Osteoblast (primary cell): ENCODE measurements around the gene PHF10. TPM values are rescaled to one million over a fixed set of nuclear protein-coding genes. Genes with fewer than 3 reads are reported as not detected.
A peak's percentile ranks its signal among the peaks of the same experiment; 100 is the strongest.
"Not testable (repeated sequence)": the region's sequence is repeated elsewhere in the genome, so short reads cannot be mapped to it uniquely, and the experiment has no call there.

Source experiments
- DNase-seq: peaks from one replicate; pipeline ENCODE4 v3.0.0; 2011; ENCODE audit warnings: low spot score, mixed read lengths; ENCODE audit not compliant: insufficient read length; ENCODE audit errors: missing footprints
- H2AFZ ChIP-seq: 2 replicates; pipeline ENCODE4 v1.6.0; 2011; ENCODE audit warnings: mild to moderate bottlenecking, low read length
- H3K27ac ChIP-seq: 2 replicates; pipeline ENCODE4 v1.5.1; 2011; ENCODE audit warnings: mild to moderate bottlenecking, low read depth, low read length, moderate library complexity
- H3K27me3 ChIP-seq: 2 replicates; pipeline ENCODE4 v1.6.0; 2012; ENCODE audit warnings: mild to moderate bottlenecking, control low read depth, inconsistent platforms, low read length, moderate library complexity; ENCODE audit not compliant: insufficient read depth
- H3K36me3 ChIP-seq: 2 replicates; pipeline ENCODE4 v1.5.1; 2011; ENCODE audit warnings: mild to moderate bottlenecking, low read length, control low read depth, moderate library complexity; ENCODE audit not compliant: insufficient read depth
- H3K4me1 ChIP-seq: 2 replicates; pipeline ENCODE4 v1.5.1; 2011; ENCODE audit warnings: mild to moderate bottlenecking, low read length, control low read depth, moderate library complexity; ENCODE audit not compliant: insufficient read depth
- H3K4me2 ChIP-seq: 2 replicates; pipeline ENCODE4 v1.6.0; 2011; ENCODE audit warnings: mild to moderate bottlenecking, low read length; ENCODE audit not compliant: insufficient read depth
- H3K4me3 ChIP-seq: fragments of 200-600 bp; sonication (generic); 3 replicates; pipeline ENCODE4 v1.5.1; 2012; ENCODE audit warnings: mild to moderate bottlenecking, low read length, inconsistent platforms; ENCODE audit not compliant: insufficient read depth
- H3K79me2 ChIP-seq: 2 replicates; pipeline ENCODE4 v1.6.0; 2012; ENCODE audit warnings: mild to moderate bottlenecking, low read length, control low read depth, inconsistent platforms; ENCODE audit not compliant: insufficient read depth
- H3K9me3 ChIP-seq: 2 replicates; pipeline ENCODE4 v1.5.1; 2011; ENCODE audit warnings: low read depth, low read length, control low read depth
- H4K20me1 ChIP-seq: 2 replicates; pipeline ENCODE4 v1.6.0; 2012; ENCODE audit warnings: mild to moderate bottlenecking, low read length, control low read depth; ENCODE audit not compliant: insufficient read depth
- total RNA-seq: library from RNA; depleted of rRNA; stranded (reverse); fragments of >200 nt; gene quantifications from 2 replicates; pipeline ENCODE4 v1.2.3, GENCODE V29; 2012
- TF ChIP-seq, protein P1 (sequence below): IDR thresholded peaks from 2 replicates; pipeline ENCODE4 v1.5.1; 2011; ENCODE audit warnings: mild to moderate bottlenecking, low read depth, low read length, moderate library complexity; ENCODE audit errors: extremely low read depth

Gene PHF10
- total RNA-seq, 1 donor, result 21.0 TPM

DNA sequence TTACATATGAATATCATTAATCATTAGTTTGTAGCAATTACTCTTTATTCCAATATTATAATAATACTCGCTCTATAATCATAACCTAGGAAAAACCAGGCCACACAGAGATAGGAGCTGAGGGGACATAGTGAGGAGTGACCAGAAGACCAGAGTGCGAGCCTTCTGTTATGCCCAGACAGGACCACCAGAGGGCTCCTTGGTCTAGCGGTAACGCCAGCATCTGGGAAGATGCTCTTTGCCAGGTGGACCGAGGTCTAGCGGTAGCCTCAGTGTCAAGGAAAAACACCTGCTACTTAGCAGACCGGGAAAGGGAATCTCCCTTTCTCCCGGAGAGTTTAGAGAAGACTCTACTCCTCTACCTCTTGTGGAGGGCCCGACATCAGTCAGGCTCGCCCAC is 27.2 kb downstream of the PHF10 start:
- DNase-seq, result not testable (repeated sequence)

DNA sequence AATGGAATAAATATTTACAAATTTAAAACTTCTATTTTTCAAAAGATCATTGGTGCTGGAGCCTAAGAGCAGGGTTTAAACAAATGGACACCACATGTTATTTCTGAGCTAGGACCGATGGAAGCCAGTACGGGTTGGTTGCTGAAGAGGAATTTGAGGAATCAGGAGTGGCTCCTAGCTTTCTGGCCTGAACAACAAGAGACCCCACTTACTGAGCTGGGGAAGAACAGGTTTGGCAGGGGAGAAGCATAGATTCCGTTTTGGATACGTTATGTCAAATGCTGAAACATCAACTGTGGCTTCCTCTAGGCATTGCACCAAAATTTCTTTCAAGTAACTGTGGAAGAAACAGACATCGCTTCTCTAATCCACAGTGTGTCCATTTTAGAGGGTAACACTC is 29.2 kb downstream of the PHF10 start:
- Histone ChIP-seq H3K4me2 (no peak overlapping the region), H3K79me2 (peaks cover 39% of the 10 kb centered on the region), H3K9me3 (no peaks in the 10 kb centered on the region), H3K27me3 (no peaks in the 10 kb centered on the region), H4K20me1 (no peaks in the 10 kb centered on the region), H3K4me1 (peaks cover 21% of the 10 kb centered on the region), H3K36me3 (peaks cover 4% of the 10 kb centered on the region), H3K4me3 (no peak overlapping the region), H3K27ac (no peak overlapping the region), H2AFZ (no peak overlapping the region)
- no peak for DNase-seq
- TF ChIP-seq, protein P1, sequence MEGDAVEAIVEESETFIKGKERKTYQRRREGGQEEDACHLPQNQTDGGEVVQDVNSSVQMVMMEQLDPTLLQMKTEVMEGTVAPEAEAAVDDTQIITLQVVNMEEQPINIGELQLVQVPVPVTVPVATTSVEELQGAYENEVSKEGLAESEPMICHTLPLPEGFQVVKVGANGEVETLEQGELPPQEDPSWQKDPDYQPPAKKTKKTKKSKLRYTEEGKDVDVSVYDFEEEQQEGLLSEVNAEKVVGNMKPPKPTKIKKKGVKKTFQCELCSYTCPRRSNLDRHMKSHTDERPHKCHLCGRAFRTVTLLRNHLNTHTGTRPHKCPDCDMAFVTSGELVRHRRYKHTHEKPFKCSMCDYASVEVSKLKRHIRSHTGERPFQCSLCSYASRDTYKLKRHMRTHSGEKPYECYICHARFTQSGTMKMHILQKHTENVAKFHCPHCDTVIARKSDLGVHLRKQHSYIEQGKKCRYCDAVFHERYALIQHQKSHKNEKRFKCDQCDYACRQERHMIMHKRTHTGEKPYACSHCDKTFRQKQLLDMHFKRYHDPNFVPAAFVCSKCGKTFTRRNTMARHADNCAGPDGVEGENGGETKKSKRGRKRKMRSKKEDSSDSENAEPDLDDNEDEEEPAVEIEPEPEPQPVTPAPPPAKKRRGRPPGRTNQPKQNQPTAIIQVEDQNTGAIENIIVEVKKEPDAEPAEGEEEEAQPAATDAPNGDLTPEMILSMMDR, result no peak

More for the DNA sequence above, 27.2 kb downstream of the PHF10 start:
- H3K27ac ChIP-seq, H3K9me3 ChIP-seq, H4K20me1 ChIP-seq, H2AFZ ChIP-seq, H3K27me3 ChIP-seq, H3K36me3 ChIP-seq, H3K4me3 ChIP-seq, H3K4me2 ChIP-seq: not testable (repeated sequence)
- TF ChIP-seq, protein P1, result peak; percentile 34
- Histone ChIP-seq H3K79me2 (peaks cover 43% of the 10 kb centered on the region), H3K4me1 (peaks cover 26% of the 10 kb centered on the region)

DNA sequence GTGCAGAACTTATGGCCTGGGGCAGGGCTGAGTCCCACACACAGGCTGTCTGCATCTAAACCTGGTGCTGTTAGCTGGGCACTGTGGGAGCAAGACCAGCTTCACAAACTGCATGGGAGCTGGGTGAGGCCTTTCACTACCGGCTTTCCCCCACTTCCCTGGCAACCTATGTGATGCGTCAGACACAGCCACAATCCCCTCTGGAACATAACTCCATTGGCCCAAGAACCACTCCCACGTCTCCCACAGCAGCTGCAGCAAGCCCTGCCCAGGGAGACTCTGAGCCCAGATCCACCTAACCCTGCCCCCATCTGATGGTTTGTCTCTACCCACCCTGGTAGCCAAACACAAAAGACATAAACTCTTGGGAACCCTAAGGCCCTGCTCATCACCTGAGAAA is 31.8 kb downstream of the PHF10 start:
- peaks cover 24% of the 10 kb centered on the region for H3K4me1 ChIP-seq
- H3K36me3 ChIP-seq, result peaks cover 12% of the 10 kb centered on the region
- TF ChIP-seq, protein P1, result no peak
- peaks cover 22% of the 10 kb centered on the region for H3K79me2 ChIP-seq
- peak overlapping the region; percentile 25 for H3K4me2 ChIP-seq
- H3K27me3 ChIP-seq, result no peaks in the 10 kb centered on the region
- DNase-seq, result peak; percentile 51
- no peak overlapping the region for H2AFZ ChIP-seq
- peak overlapping the region; percentile 49 for H3K27ac ChIP-seq
- peak overlapping the region; percentile 4 for H3K4me3 ChIP-seq
- H4K20me1 ChIP-seq, result no peaks in the 10 kb centered on the region
- H3K9me3 ChIP-seq, result no peaks in the 10 kb centered on the region

DNA sequence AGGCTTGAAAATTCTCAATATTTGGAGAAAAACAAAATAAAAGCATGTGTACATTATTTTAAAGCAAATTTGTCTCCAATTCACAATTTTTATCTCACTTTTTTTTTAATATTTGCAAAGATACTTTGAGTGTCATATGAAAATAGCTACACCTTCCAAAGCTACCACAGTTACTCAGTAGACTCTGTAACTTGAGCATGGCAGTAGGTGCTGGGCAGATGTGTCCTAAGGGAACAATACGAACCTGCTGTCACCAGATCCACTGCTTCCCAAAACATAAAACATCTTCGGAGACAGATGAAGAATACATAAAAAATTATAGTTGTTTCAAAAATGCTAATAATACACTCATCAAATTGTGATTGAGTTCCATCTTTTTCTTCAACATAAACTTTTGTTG is 33.0 kb downstream of the PHF10 start:
- no peak for DNase-seq
- Histone ChIP-seq H3K4me3 (no peak overlapping the region), H3K27me3 (no peaks in the 10 kb centered on the region), H3K36me3 (peaks cover 19% of the 10 kb centered on the region), H2AFZ (no peak overlapping the region), H3K4me1 (peaks cover 22% of the 10 kb centered on the region), H3K79me2 (peaks cover 19% of the 10 kb centered on the region), H4K20me1 (no peaks in the 10 kb centered on the region), H3K27ac (no peak overlapping the region), H3K4me2 (no peak overlapping the region), H3K9me3 (no peaks in the 10 kb centered on the region)
- TF ChIP-seq, protein P1, result no peak
